BJ (cell line): Measurements from ENCODE around the gene C2CD4A. TPM values are rescaled to one million over a fixed set of nuclear protein-coding genes. Genes with fewer than 3 reads are reported as not detected.

Experiments
- CTCF ChIA-PET: fragments of 350-600 bp; formaldehyde crosslinking; extraction: SDS; loops from one replicate; lab custom pipeline; 2021; ENCODE audit warnings: antibody characterized with exemption, inconsistent platforms; lab: Yijun Ruan, JAX
- POLR2A ChIA-PET: fragments of 300-600 bp; sonication (Branson Sonifier 250); formaldehyde crosslinking; extraction: SDS; loops from one replicate; lab custom pipeline; 2021; ENCODE audit warnings: antibody characterized with exemption; lab: Charles Lee
- DNase-seq: peaks from one replicate; pipeline ENCODE4 v3.0.0-alpha.2; 2011; ENCODE audit warnings: low read depth
- H3K27me3 ChIP-seq: 2 replicates; pipeline ENCODE4 v1.6.0; 2011; ENCODE audit warnings: low read length; ENCODE audit not compliant: control insufficient read depth, insufficient read depth
- H3K36me3 ChIP-seq: 2 replicates; pipeline ENCODE4 v1.5.1; 2011; ENCODE audit warnings: low read length; ENCODE audit not compliant: control insufficient read depth, insufficient read depth
- H3K4me3 ChIP-seq: 2 replicates; pipeline ENCODE4 v1.5.1; 2011; ENCODE audit warnings: low read depth, mild to moderate bottlenecking, control low read depth, low read length
- CTCF ChIP-seq: IDR thresholded peaks from 2 replicates; pipeline ENCODE4 v1.5.1; 2011; ENCODE audit warnings: low read depth, mild to moderate bottlenecking, control low read depth, inconsistent platforms, low read length, moderate library complexity; ENCODE audit not compliant: insufficient read depth
- polyA plus RNA-seq: library from polyadenylated mRNA; depleted of rRNA; stranded (reverse); fragments of >200 nt; gene quantifications from 2 replicates; pipeline ENCODE4 v1.2.3, GENCODE V29; 2011

Gene C2CD4A
- polyA plus RNA-seq, 1 experiment = not detected

- TF ChIP-seq CTCF = no peak
- no peaks in the 10 kb centered on the region for H3K36me3 ChIP-seq
- no peak overlapping the region for H3K4me3 ChIP-seq
- H3K27me3 ChIP-seq = no peaks in the 10 kb centered on the region
- no peak for DNase-seq
- CTCF ChIA-PET = no interaction called here
- POLR2A ChIA-PET = no interaction called here
Observed at GRCh38 chr15:62089616-62090015, 22.8 kb downstream of the C2CD4A start.

DNA sequence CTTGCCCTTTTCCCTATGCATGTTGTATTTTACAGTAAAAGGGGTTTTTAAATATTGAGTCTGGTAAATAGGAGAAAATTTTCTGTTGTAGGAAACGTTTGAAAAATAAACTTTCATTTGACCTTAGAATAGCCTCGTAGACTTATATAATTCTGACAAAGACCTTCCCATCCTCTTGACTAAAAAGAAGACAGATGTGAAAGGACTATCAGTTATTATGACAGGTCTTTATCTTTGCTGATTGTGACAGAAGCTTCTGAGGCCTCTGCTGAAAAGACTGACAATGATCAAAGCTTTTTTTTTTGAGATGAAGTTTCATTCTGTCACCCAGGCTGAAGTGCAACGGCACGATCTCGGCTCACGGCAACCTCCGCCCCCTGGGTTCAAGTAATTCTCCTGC is 24.2 kb downstream of the C2CD4A start:
- ChIA-PET POLR2A (no interaction called here), CTCF (interaction anchor here (1.3 to 1.9 kb wide), 3 partner anchors 16 to 25 kb away, joined by 3 to 5 read pairs (median 3); partner anchors contain the start of gene C2CD4A)

DNA sequence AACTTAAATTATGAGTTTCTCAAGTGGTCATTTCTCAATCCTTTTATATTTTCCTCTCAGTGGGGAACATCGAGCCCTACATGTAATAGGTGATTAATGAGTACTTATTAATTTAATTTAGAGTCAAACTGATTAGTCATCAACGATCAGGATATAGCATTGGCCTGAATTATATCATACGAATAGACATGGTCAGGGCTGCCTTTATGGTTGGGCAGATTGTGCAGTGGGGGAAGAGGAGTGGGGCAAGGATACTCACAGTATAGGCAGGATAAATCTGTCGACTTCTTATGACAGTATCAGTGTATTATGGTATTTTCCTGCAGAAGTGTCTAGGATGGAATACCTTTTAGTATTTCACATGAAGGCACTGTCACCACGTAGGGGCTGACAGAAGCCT is 27.0 kb downstream of the C2CD4A start:
- ChIA-PET CTCF (interaction anchor here (1.0 kb wide), 1 partner anchor 9 kb away, joined by 3 read pairs; no protein-coding TSS in a partner anchor), POLR2A (no interaction called here)
- TF ChIP-seq CTCF = no peak
- no peak for DNase-seq
- Histone ChIP-seq H3K27me3 (no peaks in the 10 kb centered on the region), H3K36me3 (no peaks in the 10 kb centered on the region), H3K4me3 (no peak overlapping the region)

More for the DNA sequence above, 24.2 kb downstream of the C2CD4A start:
- H3K4me3 ChIP-seq = no peak overlapping the region
- no peaks in the 10 kb centered on the region for H3K27me3 ChIP-seq
- no peaks in the 10 kb centered on the region for H3K36me3 ChIP-seq
- no peak for TF ChIP-seq CTCF
- DNase-seq = no peak

DNA sequence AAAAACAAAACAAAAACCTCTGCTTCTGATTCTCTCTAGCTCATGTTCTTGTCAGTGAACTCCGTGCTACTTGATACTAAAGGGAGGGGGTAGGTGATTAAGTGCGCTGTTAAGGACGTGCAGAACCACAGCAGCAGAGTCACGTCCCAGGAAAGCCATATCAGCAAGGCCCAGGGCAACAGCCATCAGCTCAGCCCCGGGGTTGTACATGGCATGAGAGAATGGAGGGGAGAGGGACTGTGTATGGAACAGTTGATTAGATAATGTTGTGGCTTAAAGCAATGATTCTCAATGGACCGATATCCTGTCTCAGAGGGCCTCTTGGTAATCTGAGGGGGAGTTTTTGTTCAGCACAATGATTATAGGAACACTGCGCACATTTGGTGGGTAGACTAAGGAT is 27.6 kb downstream of the C2CD4A start:
- no peak for DNase-seq
- no peak overlapping the region for H3K4me3 ChIP-seq
- no peaks in the 10 kb centered on the region for H3K36me3 ChIP-seq
- no peaks in the 10 kb centered on the region for H3K27me3 ChIP-seq
- POLR2A ChIA-PET = no interaction called here
- TF ChIP-seq CTCF = no peak
- CTCF ChIA-PET = interaction anchor here (1.0 kb wide), 1 partner anchor 25 kb away, joined by 4 read pairs; no protein-coding TSS in a partner anchor

DNA sequence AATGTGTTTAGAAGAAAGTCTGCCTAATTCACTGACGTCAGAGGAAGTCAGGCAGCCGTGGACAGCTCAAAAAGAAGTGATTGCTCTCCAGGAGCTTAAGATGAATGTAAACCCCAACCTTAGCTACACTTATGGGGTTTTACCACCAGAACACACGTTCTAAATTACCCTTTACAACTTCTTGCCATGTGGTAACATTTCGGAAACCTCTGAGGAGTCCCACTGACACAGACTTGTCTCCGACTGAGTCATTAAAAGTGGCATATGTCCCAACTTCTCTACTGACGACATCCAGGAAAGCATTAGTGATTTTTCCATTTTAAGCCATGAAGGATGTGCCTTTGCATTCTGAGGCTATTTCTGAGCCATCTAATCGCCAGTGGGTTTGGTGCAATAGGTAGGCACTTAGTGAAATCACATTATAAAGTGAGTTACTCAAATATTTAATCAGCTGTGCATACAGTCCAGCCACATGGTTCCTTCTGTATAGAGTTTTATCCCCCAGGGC is 32.4 kb downstream of the C2CD4A start:
- Histone ChIP-seq H3K4me3 (no peak overlapping the region), H3K36me3 (no peaks in the 10 kb centered on the region), H3K27me3 (no peaks in the 10 kb centered on the region)
- no peak for TF ChIP-seq CTCF
- ChIA-PET POLR2A (no interaction called here), CTCF (interaction anchor here (2.2 kb wide), 1 partner anchor 11 kb away, joined by 8 read pairs; no protein-coding TSS in a partner anchor)
- peak; percentile 50 for DNase-seq
